ENCODE results near the gene KRTAP10-7.
"Not testable (repeated sequence)": the region's sequence is repeated elsewhere in the genome, so short reads cannot be mapped to it uniquely, and the experiment has no call there.

Gene KRTAP10-7

DNA sequence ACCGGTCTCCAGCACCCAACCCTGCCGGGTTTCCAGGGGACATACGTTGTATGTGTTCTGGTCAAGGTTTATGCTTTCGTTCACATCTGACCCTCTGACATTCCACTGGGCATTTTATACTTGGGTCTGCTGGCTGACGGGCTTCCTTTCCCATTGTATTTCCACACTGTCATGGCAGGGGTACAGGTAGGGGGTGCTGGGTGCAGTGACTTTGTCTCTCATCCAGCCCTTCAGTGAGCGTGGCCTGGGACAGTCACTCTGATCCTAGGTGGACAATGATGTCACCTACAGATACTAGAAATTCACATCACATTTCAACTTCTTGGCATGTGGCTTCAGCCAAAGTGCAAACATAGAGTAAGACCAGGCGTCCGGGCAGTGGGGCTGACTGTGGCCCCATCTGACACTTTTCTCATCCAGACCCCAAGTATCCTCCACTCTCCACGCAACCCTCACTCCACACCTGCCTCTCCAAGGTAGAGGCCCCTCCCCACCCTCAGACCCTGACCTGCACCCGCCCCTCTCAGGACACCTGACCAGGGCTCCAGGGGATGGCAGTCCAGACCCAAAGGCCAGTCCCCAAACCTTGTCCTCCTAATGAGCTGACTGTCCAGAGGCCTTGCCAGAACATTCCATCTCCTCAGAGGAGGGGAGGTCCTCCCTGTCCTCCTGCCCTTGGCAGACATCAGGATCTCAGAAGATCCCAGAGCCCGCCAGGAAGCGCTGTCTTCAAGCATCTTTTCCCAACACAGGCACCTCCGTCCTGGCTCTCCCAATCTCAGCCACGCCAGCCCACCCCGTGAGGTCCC, 36.0 kb downstream of the KRTAP10-7 start:
- no peak for DNase-seq (ENCODE audit: low read depth)

DNA sequence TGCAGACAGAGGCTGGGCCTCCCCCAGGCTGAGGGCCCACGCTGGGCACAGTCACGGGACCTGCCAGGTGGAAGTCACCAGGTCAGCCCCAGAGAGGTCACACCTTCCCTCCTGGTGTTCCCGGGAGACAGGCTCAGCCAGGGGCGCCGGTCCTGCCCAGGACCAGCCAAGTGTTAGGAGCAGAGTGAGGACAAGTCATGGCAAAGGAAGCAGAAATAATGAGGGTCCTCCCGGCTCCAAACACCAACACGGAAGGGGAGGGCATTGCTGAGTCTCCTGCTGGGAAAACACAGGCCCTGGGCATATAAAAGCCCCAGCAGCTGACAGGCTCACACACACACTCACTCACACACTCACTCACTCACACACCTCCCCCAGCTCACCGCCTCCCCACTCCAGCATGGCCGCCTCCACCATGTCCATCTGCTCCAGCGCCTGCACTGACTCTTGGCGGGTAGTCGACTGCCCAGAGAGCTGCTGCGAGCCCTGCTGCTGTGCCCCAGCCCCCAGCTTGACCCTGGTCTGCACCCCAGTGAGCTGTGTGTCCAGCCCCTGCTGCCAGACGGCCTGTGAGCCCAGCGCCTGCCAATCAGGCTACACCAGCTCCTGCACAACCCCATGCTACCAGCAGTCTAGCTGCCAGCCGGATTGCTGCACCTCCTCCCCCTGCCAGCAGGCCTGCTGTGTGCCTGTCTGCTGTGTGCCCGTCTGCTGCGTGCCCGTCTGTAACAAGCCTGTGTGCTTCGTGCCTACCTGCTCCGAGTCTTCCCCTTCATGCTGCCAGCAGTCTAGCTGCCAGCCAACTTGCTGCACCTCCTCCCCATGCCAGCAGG, 36.8 kb downstream of the KRTAP10-7 start, which contains the start of gene KRTAP10-10:
TSS of gene KRTAP10-10 (plus strand) at position 339 of the 833 bp plus-strand sequence. CDS start at position 401, 62 bp downstream.
- no peak for DNase-seq (ENCODE audit: low read depth)

DNA sequence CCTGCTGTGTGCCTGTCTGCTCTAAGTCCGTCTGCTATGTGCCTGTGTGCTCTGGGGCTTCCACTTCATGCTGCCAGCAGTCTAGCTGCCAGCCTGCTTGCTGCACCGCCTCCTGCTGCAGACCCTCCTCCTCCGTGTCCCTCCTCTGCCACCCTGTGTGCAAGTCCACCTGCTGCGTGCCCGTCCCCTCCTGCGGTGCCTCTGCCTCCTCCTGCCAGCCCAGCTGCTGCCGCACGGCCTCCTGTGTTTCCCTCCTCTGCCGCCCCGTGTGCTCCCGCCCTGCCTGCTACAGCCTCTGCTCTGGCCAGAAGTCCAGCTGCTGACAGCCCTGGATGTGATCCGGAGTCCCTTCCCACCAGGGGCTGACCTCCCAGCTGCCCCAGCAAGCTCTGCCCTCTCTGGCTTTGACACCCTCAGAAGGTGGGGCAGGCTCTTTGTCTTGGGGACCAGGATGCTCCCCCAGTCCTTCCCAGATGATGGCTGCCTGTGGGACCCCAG, 37.5 kb downstream of the KRTAP10-7 start:
- DNase-seq (ENCODE audit: low read depth), result not testable (repeated sequence)

DNA sequence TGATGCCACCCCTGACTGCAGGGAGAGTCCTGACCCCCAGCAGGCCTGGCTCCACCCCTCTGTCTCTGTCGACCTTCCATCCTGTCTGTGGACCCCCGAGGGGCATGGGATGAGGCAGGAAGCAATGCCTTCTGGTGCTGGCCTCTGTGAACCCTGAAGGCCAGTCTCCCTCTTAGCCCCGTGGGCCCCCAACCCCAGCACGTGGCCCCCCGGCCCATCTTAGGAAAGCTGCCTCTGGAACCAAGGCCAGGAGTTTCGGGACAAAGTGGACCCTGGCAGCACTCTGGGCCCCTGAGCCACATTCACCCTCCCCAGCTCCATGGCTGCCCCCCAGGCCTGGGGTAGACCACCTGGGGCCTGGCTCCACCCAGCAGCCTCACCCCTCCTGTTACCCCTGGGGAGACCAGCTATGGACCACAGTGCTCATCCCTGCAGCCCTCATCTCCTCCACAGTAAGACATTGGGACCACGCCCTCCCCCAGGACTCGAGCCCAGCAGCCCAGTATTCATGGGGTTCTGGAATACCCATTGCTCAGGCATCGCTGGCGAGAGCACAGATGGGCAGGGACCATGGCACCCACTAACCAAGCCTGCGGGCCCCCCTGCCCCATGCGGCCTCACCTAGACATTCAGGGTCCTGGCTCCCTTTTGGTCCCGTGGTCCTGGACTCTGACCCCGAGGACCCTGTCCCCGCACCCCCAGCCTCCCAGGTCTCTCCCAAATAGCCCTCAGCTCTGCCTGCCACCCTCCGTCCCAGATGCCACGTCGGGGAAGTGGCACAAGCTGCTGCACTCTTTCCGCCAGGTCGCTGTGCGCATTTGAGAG, 38.3 kb downstream of the KRTAP10-7 start:
- DNase-seq (ENCODE audit: low read depth), result not testable (repeated sequence)

DNA sequence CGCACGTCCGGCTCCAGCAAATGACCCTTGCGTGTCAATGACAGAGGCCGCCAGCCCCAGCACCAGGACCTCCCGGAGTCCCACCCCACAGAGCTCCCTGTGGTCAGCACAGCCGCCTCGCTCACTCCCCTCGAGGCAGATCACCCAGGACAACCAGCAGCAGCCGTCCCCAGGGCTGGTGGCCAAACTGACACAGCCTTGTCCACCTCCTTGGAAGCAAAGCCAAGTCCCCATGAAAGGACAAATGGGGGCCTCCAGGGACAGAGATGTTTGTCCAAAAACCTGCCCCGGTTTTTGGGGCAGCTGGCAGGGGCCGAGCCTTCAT, 38.9 kb downstream of the KRTAP10-7 start:
- no peak for DNase-seq (ENCODE audit: low read depth)

DNA sequence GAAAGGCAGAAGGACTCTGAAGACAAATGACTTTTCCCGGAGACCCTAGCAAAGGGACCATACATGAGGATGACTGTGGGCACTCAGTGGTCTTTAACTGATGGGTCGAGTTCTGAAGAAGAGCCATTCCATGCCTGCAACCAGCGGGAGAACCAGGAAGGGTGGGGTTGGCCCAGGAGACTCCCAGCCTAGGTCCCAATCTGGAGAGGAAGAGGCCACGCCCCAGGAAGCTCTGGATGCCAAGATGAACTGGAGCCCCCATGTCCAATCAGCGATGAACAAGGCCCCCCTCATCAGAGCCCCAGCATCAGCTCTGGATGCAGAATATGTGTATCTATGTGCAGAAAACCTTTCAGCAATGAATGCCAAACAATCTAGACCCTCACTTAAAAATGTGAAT, 40.4 kb downstream of the KRTAP10-7 start:
- no peak for DNase-seq (ENCODE audit: low read depth)

DNA sequence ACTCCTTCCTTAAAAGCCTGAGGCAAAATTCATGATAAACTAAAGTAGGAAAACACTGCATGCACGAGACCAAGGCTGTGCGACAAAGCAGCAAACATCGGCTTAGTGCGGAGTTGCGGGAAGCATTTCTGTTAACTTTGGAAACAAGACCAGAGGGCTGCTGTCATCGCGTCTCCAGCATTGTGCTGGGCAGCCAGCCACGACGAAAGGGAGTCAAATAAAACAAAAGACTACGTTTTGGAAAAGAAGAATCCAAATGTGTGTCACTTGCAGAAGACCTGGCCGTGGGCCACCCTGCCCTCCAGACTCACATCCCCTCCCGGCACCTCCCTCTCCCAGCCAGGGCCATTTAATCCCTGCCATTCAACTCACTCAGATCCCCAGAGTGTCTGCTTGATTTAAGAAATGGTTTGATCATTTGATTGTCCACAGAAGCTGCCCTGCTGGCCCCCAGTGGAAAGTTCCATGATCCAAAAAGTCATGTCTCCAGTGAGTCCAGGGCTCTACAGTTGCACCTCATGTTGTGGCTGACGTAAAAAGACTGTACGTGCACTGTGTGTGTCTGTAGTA, 43.4 kb downstream of the KRTAP10-7 start:
- DNase-seq (ENCODE audit: low read depth), result no peak

DNA sequence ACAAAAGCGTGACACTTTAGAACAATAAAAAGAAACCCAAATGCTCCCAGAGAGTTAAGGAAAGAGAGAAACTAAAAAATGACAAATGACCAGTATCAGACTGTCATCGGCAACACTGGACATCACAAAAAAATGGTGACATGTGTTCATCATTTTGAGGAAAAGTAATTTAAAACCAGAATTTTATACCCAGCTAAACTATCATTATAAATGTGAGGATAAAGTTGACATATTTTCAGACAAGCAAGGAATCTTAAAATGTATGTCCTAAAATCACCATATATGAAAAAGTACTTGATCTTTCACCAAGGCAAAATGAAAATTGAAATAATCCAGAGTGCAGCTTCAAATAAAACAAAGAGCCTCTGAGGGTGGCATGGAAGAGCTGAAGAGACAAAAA, 44.5 kb downstream of the KRTAP10-7 start:
- no peak for DNase-seq (ENCODE audit: low read depth)

DNA sequence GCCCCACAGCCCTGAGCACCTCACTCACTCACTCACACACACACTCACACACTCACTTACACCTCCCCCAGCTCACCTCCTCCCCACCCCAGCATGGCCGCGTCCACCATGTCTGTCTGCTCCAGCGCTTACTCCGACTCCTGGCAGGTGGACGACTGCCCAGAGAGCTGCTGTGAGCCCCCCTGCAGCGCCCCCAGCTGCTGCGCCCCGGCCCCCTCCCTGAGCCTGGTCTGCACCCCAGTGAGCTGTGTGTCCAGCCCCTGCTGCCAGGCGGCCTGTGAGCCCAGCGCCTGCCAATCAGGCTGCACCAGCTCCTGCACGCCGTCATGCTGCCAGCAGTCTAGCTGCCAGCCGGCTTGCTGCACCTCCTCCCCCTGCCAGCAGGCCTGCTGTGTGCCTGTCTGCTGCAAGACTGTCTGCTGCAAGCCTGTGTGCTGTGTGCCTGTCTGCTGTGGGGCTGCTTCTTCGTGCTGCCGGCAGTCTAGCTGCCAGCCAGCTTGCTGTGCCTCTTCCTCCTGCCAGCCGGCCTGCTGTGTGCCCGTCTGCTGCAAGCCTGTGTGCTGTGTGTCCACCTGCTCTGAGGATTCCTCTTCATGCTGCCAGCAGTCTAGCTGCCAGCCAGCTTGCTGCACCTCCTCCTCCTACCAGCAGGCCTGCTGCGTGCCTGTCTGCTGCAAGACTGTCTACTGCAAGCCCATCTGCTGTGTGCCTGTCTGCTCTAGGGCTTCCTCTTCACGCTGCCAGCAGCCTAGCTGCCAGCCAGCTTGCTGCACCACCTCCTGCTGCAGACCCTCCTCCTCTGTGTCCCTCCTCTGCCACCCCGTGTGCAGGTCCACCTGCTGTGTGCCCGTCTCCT, 46.2 kb downstream of the KRTAP10-7 start, which contains the start of gene KRTAP10-11:
TSS of gene KRTAP10-11 (plus strand) at position 49 of the 856 bp plus-strand sequence. CDS start at position 94, 45 bp downstream.
- not testable (repeated sequence) for DNase-seq (ENCODE audit: low read depth)

DNA sequence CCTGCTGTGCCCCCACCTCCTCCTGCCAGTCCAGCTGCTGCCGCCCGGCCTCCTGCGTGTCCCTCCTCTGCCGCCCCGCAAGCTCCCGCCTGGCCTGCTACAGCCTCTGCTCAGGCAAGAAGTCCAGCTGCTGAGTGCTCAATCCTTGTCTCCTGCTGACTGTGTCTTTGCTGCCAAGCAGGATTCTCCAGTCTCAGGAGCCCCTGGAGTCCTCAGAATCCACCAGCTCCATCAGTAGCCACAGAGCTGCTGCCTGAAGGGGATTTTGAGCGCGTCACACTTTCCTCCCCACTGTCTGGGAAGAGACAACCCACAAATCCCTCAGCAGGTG, 46.8 kb downstream of the KRTAP10-7 start:
- DNase-seq (ENCODE audit: low read depth), result no peak

DNA sequence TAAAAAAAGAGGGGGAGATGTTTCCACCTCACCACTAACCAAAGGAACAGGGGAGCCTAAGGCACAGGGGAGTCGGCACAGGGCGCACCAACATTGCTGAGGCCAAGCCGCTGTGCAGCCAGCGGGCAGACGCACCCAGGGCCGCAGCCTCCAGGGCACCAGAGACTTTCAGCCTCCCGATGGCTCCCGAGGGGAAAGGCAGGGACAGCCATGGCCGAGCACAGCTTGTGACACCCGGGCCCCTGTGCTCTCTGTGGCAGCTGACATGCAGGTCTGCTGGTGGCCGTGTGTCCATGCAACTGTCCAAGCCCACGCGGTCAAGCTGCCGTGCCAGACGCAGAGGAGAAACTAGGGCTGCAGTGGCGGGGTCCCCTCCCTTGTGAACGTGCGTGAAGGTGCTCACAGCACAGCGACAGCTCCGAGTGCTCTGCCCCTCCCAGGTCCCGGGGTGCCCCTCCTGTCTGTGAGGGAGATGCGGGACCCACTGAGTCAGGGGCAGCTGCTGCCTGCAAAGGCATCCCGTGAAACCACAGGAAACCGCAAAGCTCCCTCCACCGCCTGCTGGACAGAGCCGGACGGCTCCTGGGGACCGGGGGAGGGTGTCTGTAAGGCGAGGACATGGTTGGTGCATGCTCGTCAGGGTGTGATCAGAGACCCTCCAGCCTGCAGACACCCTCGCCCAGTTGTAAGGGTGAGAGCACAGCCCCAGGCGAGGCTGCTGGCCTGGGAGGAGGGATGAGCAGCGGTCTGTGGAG, 48.3 kb downstream of the KRTAP10-7 start:
- DNase-seq (ENCODE audit: low read depth), result no peak

DNA sequence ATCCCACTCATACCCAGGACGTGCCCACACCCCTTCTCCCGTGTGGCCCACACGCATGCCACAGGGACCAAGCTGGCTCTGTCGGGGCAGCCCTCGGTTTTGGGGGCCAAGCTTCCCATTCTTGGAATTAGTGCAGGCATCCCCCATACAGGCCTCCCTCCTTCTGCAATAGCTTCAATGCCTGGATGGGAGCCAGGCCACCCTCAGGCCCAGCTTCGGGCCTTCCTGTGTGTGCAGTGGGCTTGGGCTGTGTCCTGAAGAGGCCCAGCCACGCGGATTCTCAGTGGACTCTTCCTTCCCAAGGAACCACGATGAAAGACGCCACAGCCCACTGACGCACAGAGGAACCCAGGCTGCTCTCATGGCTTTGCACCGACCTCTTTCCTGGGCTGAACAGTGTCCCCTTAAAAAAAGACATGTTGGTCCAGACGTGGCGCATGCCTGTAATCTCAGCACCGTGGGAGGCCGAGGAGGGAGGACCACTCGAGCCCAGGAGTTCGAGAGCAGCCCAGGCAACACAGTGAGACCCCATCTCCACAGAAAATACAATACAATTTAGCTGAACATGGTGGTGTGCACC, 49.2 kb downstream of the KRTAP10-7 start:
- DNase-seq (ENCODE audit: low read depth), result no peak

DNA sequence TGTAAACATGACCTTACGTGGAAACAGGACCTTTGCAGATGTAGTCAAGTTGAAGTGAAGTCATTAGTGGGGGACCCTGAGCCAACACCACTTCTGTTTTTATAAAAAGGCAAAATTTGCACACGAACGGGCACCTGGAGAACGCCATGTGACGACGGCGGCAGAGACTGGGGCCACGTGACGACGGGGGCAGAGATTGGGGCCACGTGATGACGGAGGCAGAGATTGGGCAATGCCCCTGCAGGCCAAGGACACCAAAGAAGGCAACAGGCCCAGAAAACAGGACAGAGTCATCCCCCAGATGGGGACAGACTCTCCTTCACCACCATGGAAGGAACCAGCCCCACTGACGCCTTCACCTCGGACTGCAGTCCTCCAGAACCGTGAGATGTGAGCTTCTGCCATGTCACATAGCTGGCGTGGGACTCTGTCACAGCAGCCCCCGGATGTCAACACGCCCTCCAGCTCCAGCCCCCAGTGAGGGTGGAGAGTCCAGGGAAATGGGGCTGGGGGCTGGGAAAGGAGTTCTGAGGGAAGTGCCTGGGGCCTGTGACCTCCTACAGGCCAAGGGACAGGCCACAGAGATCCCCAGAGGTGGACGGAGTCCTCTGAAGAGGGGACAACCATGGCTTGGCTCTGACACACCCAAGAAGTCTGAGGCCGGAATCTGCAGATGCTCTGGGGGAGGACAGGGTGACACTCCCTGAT, 50.0 kb downstream of the KRTAP10-7 start:
- DNase-seq (ENCODE audit: low read depth), result no peak

DNA sequence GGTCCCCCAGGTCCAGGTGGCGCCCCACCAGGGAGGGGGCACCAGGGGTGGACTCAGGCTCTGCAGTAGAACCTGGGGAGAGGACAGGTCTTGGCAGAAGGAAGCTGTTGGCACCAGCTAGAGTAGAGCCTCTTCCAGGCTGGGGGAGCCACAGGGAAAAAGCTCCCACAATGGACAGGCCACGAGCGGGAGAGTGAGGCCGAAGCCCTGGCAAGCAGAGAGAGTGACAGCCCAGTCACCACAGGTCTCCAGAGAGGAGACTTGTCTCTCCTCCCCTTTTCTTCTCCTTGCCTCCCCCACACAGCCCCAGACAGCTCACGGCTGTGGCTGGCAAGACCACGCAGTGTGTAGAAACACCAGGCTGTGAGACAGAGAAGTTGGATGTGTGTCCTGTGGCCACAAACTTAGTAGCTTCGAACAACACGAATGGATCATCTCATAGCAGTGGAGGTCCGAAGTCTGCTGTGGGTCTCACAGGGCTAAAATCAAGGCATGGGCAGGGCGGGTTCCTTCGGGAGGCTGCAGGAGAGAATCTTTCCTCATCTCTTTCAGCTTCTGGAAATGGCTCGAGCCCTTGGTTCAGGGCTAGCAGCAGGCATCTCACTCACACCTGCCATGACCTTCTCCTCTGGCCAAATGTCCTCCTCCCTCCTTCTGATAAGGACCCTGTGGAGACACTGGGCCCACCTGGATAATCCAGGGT, 50.7 kb downstream of the KRTAP10-7 start:
- no peak for DNase-seq (ENCODE audit: low read depth)
